Thymus (tissue), 11 donors: ENCODE results near the gene OPCML. TPM values are rescaled to one million over a fixed set of nuclear protein-coding genes. Genes with fewer than 3 reads are reported as not detected.

Experiments
- DNase-seq, 9 donors: peaks; one replicate each; pipeline ENCODE4 v3.0.0-alpha.2; 2013; ENCODE audit warnings: low spot score in 9 of 9, low read depth in 6 of 9, missing footprints in 1 of 9
- H3K27ac ChIP-seq, 2 donors: one replicate each; pipeline ENCODE4 v1.5.1; 2013; ENCODE audit warnings: control low read depth in 1 of 2, low read depth in 1 of 2, low read length in 1 of 2, mild to moderate bottlenecking in 1 of 2, moderate library complexity in 1 of 2
- H3K27me3 ChIP-seq, 2 donors: one replicate each; pipeline ENCODE4 v1.5.1; 2013; ENCODE audit warnings: low read length in 1 of 2; ENCODE audit not compliant: control insufficient read depth in 2 of 2, insufficient read depth in 1 of 2
- H3K36me3 ChIP-seq, 2 donors: one replicate each; pipeline ENCODE4 v1.5.1; 2013; ENCODE audit warnings: low read length in 1 of 2, mild to moderate bottlenecking in 1 of 2, moderate library complexity in 1 of 2; ENCODE audit not compliant: control insufficient read depth in 2 of 2, insufficient read depth in 2 of 2
- H3K4me1 ChIP-seq, 2 donors: one replicate each; pipeline ENCODE4 v1.5.1; 2013; ENCODE audit warnings: low read length in 2 of 2; ENCODE audit not compliant: control insufficient read depth in 2 of 2, insufficient read depth in 2 of 2
- H3K4me3 ChIP-seq, 2 donors: one replicate each; pipeline ENCODE4 v1.5.1; 2013; ENCODE audit warnings: low read length in 2 of 2, control low read depth in 1 of 2, mild to moderate bottlenecking in 1 of 2
- H3K9me3 ChIP-seq, 2 donors: one replicate each; pipeline ENCODE4 v1.5.1; 2013; ENCODE audit warnings: low read length in 1 of 2, mild to moderate bottlenecking in 1 of 2; ENCODE audit not compliant: control insufficient read depth in 2 of 2, insufficient read depth in 1 of 2
- WGBS: extraction: QIAGEN DNeasy Blood & Tissue Kit; methylation state at CpG from one replicate; pipeline ENCODE4 v1.1.7; 2013; 5-methylcytosine and 5-hydroxymethylcytosine counted together
- polyA plus RNA-seq: library from polyadenylated mRNA; stranded (reverse); fragments of 200-250 nt; gene quantifications from one replicate; pipeline ENCODE4 v1.2.3, GENCODE V29; 2013
- total RNA-seq: library from RNA; stranded (reverse); fragments of 120-200 nt; gene quantifications from one replicate; pipeline ENCODE4 v1.2.4, GENCODE V29; 2013
- donor health status: healthy.

OPCML gene
- total and polyA plus RNA-seq, 2 donors = 0.07 to 0.09 TPM

GRCh38 chr11:133559833-133560471 lies 27.7 kb upstream of the OPCML start:
- WGBS = 93% methylated on average over 10 of the region's 10 CpGs
- no peak for DNase-seq
- H3K36me3 ChIP-seq = no peaks in the 10 kb centered on the region
- H3K27ac ChIP-seq = no peak overlapping the region
- H3K4me3 ChIP-seq = no peak overlapping the region
- H3K9me3 ChIP-seq = no peaks in the 10 kb centered on the region
- H3K4me1 ChIP-seq = no peaks in the 10 kb centered on the region
- no peaks in the 10 kb centered on the region for H3K27me3 ChIP-seq

- no peak overlapping the region for H3K27ac ChIP-seq
- H3K4me1 ChIP-seq = no peaks in the 10 kb centered on the region
- H3K36me3 ChIP-seq = no peaks in the 10 kb centered on the region
- H3K27me3 ChIP-seq = no peaks in the 10 kb centered on the region
- 71% methylated on average over 6 of the region's 6 CpGs for WGBS
- H3K9me3 ChIP-seq = no peaks in the 10 kb centered on the region
- H3K4me3 ChIP-seq = no peak overlapping the region
- no peak for DNase-seq
These were observed 27.1 kb upstream of the OPCML start for GRCh38 chr11:133559382-133559781.

GRCh38 chr11:133555034-133555433 lies 22.7 kb upstream of the OPCML start:
- 81% methylated on average over 6 of the region's 6 CpGs for WGBS

GRCh38 chr11:133553885-133554740 lies 21.8 kb upstream of the OPCML start:
- WGBS = 81% methylated on average over 22 of the region's 22 CpGs
- Histone ChIP-seq H3K4me1 (no peaks in the 10 kb centered on the region), H3K27ac (no peak overlapping the region), H3K27me3 (no peaks in the 10 kb centered on the region), H3K36me3 (no peaks in the 10 kb centered on the region), H3K9me3 (no peaks in the 10 kb centered on the region), H3K4me3 (no peak overlapping the region)
- no peak for DNase-seq

More at GRCh38 chr11:133555034-133555433, 22.7 kb upstream of the OPCML start:
- no peak for DNase-seq
- Histone ChIP-seq H3K4me1 (no peaks in the 10 kb centered on the region), H3K9me3 (no peaks in the 10 kb centered on the region), H3K27me3 (no peaks in the 10 kb centered on the region), H3K4me3 (no peak overlapping the region), H3K27ac (no peak overlapping the region), H3K36me3 (no peaks in the 10 kb centered on the region)

GRCh38 chr11:133552938-133553337 lies 20.6 kb upstream of the OPCML start:
- Histone ChIP-seq H3K27me3 (no peaks in the 10 kb centered on the region), H3K4me3 (no peak overlapping the region), H3K36me3 (no peaks in the 10 kb centered on the region), H3K27ac (no peak overlapping the region), H3K9me3 (no peaks in the 10 kb centered on the region), H3K4me1 (no peaks in the 10 kb centered on the region)
- 96% methylated on average over 6 of the region's 6 CpGs for WGBS
- DNase-seq = no peak

GRCh38 chr11:133551064-133551463 lies 18.8 kb upstream of the OPCML start:
- no peak overlapping the region for H3K27ac ChIP-seq
- H3K27me3 ChIP-seq = no peaks in the 10 kb centered on the region
- H3K4me3 ChIP-seq = no peak overlapping the region
- 88% methylated on average over 5 of the region's 5 CpGs for WGBS
- DNase-seq = no peak
- H3K4me1 ChIP-seq = no peaks in the 10 kb centered on the region
- no peaks in the 10 kb centered on the region for H3K9me3 ChIP-seq
- H3K36me3 ChIP-seq = no peaks in the 10 kb centered on the region

- no peak overlapping the region for H3K27ac ChIP-seq
- no peak overlapping the region for H3K4me3 ChIP-seq
- no peaks in the 10 kb centered on the region for H3K9me3 ChIP-seq
- no peak for DNase-seq
- no peaks in the 10 kb centered on the region for H3K4me1 ChIP-seq
- H3K27me3 ChIP-seq = no peaks in the 10 kb centered on the region
- no peaks in the 10 kb centered on the region for H3K36me3 ChIP-seq
- WGBS = 86% methylated on average over 3 of the region's 3 CpGs
These were observed 17.5 kb upstream of the OPCML start for GRCh38 chr11:133549826-133550225.

- DNase-seq = no peak
- Histone ChIP-seq H3K9me3 (no peaks in the 10 kb centered on the region), H3K27ac (no peak overlapping the region), H3K4me3 (no peak overlapping the region), H3K27me3 (no peaks in the 10 kb centered on the region), H3K36me3 (no peaks in the 10 kb centered on the region), H3K4me1 (no peaks in the 10 kb centered on the region)
- WGBS = 76% methylated on average over 7 of the region's 7 CpGs
These were observed 16.3 kb upstream of the OPCML start for GRCh38 chr11:133548641-133549040.

GRCh38 chr11:133547808-133548494 lies 15.7 kb upstream of the OPCML start:
- Histone ChIP-seq H3K27ac (no peak overlapping the region), H3K36me3 (no peaks in the 10 kb centered on the region), H3K4me3 (no peak overlapping the region), H3K4me1 (no peaks in the 10 kb centered on the region), H3K9me3 (no peaks in the 10 kb centered on the region), H3K27me3 (no peaks in the 10 kb centered on the region)
- 84% methylated on average over 12 of the region's 12 CpGs for WGBS
- DNase-seq = no peak
